ENCODE measurements around the gene DUSP1. TPM values are rescaled to one million over a fixed set of nuclear protein-coding genes. Genes with fewer than 3 reads are reported as not detected.

The DUSP1 gene
- total and polyA plus RNA-seq, 2 of the 13 experiments (the other 11 are each of a cell fraction or from before 2014, with no cell fraction given) = 27.1 to 55.5 TPM

GRCh38 chr5:172772112-172772906 is 1.3 kb upstream of the DUSP1 start (continued):
- peak; percentile 49; the same call in 1 of the 2 replicates for TF ChIP-seq HNF1A (IDR thresholded peaks at IDR 0.05; ENCODE audit: low read depth)
- peak; percentile 85 for TF ChIP-seq HNF1A (CRISPR knock-in tag; IDR thresholded peaks at IDR 0.05; ENCODE audit: borderline replicate concordance)
- TF ChIP-seq FOXJ3 (CRISPR knock-in tag; IDR thresholded peaks at IDR 0.05; ENCODE audit: borderline replicate concordance) = peak; percentile 99
- TF ChIP-seq NR2F1 (CRISPR knock-in tag; IDR thresholded peaks at IDR 0.05) = peak in 1 of 2 experiments; percentile 63; a peak in 3 of 4 replicates
- no peak for TF ChIP-seq REXO4 (CRISPR knock-in tag; IDR thresholded peaks at IDR 0.05; ENCODE audit: borderline replicate concordance)
- TF ChIP-seq CSRNP1 (CRISPR knock-in tag; IDR thresholded peaks at IDR 0.05) = no peak; the same call in 1 of the 2 replicates
- no peak for TF ChIP-seq ZSCAN5A (CRISPR knock-in tag; IDR thresholded peaks at IDR 0.05; ENCODE audit: borderline replicate concordance)
- TF ChIP-seq KMT2A (CRISPR knock-in tag; IDR thresholded peaks at IDR 0.05) = peak; percentile 77; the same call in 1 of the 2 replicates
- TF ChIP-seq ZNF138 (CRISPR knock-in tag; IDR thresholded peaks at IDR 0.05; ENCODE audit: low read depth) = no peak; the same call in 1 of the 2 replicates
- peak; percentile 70 for TF ChIP-seq GMEB1 (CRISPR knock-in tag; IDR thresholded peaks at IDR 0.05; ENCODE audit: borderline replicate concordance)
- peak; percentile 99 for TF ChIP-seq FOXP4 (CRISPR knock-in tag; IDR thresholded peaks at IDR 0.05)
- no peak for TF ChIP-seq DBP (CRISPR knock-in tag; IDR thresholded peaks at IDR 0.05; ENCODE audit: not compliant biosample characterization)
- no peak for TF ChIP-seq ZNF564 (CRISPR knock-in tag; IDR thresholded peaks at IDR 0.05)
- peak; percentile 94 for TF ChIP-seq MIER3 (CRISPR knock-in tag; IDR thresholded peaks at IDR 0.05; ENCODE audit: borderline replicate concordance)
